SK-N-MC (cell line): Measurements from ENCODE around the gene EOLA1.
"Not testable (repeated sequence)": the region's sequence is repeated elsewhere in the genome, so short reads cannot be mapped to it uniquely, and the experiment has no call there.

ENCODE experiments used
- EZH2 ChIP-seq: fragments of 200-600 bp; sonication (generic); IDR thresholded peaks from one replicate; pipeline ENCODE4 v1.6.1; 2017; ENCODE audit warnings: antibody characterized with exemption
- POLR2AphosphoS5 ChIP-seq: IDR thresholded peaks from 2 replicates; pipeline ENCODE4 v1.6.1; 2012; ENCODE audit warnings: mild to moderate bottlenecking, low read depth, low read length, borderline replicate concordance

DNA sequence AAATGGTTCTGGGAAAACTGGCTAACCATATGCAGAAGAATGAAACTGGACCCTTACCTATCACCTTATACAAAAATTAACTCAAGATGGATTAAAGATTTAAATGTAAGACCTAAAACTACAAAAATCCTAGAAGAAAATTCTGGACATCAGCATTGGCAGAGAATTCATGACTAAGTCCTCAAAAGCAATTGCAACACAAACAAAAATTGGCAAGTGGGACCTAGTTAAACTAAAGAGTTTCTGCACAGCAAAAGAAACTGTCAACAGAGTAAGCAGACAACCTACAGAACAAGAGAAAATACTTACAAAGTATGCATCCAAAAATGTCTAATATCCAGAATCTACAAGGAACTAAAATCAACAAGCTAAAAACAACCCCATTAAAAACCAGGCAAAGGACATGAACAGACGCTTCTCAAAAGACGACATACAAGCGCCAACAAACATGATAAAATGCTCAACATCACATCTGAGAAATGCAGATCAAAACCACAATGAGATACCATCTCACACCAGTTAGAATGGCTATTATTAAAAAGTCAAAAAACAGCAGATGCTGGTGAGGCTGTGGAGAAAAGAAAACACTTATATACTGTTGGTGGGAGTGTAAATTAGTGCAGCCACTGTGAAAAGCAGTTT lies 20.1 kb upstream of the EOLA1 start:
- TF ChIP-seq POLR2AphosphoS5, EZH2: not testable (repeated sequence)
